IPS DF 19.7 (cell line): ENCODE data around the gene FBXO47.

Source experiments
- DNase-seq: peaks from one replicate; pipeline ENCODE4 v3.0.0-alpha.2; 2013; ENCODE audit warnings: low read depth, low spot score

Gene FBXO47, protein sequence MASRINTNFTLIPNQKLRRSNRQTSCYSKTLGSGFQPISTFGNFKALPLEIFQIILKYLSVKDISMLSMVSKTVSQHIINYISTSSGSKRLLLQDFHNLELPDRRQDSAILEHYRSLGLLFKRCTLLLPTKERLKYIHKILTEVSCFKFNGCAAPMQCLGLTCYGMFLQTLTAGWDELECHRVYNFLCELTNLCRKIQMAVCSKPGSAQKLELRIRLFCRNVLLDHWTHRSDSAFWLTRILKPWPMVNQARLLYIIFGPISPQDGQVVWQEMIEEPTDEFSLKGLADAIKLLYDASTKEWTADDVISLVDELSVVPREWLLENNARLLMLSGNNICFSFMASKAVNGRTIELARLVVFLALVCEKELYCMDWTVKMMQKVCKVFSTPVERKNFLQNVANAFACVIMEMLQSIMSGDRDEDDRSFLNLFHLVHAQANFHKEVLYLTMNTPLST

DNA sequence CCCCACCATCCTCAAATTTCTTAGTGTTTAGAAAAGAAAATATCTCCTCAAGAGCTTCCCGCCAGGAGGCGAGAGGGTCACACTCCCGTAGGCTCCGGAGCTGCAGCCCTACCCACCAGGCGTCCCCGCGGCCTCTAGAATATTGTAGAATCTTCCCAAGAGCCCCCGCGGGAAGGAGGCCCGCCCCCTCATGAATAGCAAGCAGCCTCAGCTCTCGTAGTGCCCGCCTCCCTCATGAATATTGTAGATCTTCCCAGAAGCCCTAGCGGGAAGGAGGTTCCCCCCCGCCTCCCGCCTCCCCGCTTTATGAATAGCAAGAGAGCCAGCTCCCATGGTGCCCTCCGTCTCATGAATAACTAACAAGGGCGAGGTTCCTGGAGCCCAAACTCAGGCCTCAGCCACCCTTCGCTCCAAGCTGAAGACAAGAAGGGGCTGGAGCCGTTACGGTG, at the start of gene FBXO47:
FBXO47 (minus strand) TSS at position 114 of the 449 bp plus-strand sequence. CDS start 4,378 bp downstream, outside the sequence.
- DNase-seq: peak; percentile 94

- DNase-seq: no peak
Measured at GRCh38 chr17:39016193-39017153, 49.3 kb upstream of the FBXO47 start.

- DNase-seq: no peak
Measured at GRCh38 chr17:39015546-39015935, 48.3 kb upstream of the FBXO47 start.

DNA sequence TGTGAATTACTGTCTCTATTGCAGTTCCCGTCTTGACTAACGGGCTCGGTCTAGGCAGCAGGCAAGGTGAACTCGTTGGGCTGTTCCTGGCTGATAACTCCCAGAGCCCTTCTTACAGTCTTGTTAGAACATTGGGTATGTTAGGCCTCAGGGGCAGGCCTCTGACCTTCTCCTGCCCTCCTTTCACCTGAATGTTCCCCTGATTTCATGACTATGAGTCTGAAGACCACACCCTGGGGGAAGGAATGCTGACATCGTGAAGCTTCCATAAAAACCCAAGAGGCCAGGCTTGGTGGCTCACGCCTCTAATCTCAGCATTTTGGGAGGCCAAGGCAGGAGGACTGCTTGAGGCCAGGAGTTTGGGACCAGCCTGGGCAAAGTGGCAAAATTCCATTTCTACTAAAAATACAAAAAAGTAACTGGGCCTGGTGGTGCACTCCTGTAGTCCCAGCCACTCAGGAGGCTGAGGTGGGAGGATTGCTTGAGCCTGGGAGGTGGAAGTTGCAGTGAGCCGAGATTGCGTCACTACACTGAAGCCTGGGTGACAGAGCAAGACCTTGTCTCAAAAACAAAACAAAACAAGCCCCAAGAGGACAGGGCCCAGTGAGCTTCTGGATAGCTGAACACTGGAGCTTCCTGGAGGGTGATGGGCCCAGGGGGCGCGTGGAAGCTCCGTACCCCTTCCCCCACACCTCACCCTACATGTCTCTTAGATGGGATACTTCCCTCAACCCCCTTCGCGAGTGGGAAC, 47.8 kb upstream of the FBXO47 start:
- DNase-seq: no peak

GRCh38 chr17:39014044-39014794, 47.0 kb upstream of the FBXO47 start:
- DNase-seq: no peak

GRCh38 chr17:39012725-39013124, 45.5 kb upstream of the FBXO47 start:
- no peak for DNase-seq

DNA sequence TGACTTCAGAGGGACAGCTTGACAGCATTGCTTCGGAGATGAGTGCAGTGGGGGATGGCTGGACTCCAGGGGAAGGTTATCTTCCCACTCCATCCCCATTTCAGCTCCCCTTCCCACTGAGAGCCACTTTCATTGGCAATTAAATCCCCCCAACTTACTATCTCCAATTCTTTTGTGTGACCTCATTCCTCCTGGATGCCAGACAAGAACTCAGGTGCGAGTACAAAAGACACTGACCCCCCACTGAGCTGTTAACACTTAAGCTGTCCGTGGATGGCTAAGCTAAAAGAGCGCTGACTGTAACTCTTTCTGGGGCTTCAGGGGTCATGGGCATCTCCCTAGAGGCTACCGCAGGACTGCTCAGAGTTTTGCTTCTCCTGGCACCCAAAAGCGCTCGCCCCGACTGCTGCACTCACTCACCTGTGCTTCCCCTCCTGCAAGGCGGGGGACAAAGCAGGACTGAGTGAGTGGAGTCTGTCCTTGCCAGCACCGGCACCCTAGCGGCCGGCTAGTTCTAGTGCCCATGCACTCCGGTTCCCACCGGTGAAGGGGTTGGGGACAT, 44.8 kb upstream of the FBXO47 start:
- DNase-seq: peak; percentile 77

DNA sequence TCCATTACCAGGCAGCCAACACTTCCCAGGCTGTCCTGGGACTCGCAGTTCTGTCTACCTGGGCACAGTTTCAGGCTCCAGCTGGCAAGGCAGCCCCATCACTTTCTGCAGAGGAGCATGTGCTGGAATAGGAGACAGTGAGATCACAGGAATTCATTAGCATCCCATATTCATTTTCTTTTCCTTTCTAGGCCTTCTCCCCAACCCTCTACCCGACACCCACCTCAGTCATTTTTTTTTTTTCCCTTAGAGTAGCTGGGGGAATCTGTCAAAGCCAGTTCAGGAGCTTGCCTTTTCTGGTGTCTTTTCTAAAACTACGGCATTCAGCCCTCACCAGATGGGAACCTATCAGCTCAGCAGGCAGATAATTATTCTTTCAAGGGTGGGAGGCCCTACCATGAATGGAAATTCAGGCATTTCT, 42.4 kb upstream of the FBXO47 start:
- DNase-seq: no peak

DNA sequence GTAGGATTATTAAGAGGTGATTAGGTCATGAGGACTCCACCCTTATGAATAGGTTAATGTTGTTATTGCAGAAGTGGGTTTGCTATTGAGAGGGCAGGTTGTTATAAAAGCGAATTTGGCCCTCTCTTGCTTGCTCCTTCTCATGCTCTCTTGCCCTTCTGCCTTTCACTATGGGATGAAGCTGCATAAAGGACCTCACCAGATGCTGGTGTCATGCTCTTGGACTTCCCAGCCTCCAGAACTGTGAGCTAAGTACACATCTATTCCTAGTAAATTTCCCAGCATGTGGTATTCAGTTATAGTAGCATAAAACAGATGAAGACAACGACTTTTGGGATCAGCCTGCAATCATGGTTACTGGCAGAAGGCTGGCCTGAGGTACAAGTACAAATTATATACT, 41.4 kb upstream of the FBXO47 start:
- no peak for DNase-seq

DNA sequence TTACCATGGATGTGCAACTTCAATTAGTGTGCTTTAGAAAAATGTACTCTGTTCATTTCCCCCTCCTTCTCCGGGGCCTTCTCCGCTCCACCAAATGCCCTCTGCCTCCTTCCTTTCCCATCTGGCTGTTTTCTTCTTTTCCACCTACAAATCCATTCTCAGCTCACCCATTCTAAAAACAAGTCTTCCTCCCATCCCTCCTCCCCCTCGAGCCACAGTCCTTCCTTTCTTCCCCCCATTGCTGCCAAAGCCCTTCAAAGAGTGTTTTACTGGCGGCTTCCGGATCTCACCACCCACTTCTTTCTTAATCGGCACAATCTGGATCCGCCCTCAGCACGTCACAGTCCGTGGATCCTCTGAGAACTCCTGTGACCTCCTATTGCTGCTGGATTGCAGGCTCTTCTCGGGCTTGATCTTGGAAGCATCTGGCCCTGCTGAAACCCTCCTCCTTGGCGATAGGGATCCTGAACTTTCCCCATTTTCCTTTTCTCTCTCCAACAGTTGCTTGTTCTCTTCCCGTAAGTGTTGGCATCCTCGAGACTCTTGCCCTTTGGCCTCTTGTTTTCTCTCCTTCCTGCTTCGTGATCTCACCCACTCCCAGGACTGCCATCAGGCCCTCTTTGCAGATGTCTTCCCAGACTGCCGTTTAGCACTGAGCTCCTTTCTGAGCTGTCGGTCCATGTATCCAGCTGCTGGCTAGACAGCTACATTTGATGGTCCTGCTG, 36.0 kb upstream of the FBXO47 start:
- DNase-seq: no peak

DNA sequence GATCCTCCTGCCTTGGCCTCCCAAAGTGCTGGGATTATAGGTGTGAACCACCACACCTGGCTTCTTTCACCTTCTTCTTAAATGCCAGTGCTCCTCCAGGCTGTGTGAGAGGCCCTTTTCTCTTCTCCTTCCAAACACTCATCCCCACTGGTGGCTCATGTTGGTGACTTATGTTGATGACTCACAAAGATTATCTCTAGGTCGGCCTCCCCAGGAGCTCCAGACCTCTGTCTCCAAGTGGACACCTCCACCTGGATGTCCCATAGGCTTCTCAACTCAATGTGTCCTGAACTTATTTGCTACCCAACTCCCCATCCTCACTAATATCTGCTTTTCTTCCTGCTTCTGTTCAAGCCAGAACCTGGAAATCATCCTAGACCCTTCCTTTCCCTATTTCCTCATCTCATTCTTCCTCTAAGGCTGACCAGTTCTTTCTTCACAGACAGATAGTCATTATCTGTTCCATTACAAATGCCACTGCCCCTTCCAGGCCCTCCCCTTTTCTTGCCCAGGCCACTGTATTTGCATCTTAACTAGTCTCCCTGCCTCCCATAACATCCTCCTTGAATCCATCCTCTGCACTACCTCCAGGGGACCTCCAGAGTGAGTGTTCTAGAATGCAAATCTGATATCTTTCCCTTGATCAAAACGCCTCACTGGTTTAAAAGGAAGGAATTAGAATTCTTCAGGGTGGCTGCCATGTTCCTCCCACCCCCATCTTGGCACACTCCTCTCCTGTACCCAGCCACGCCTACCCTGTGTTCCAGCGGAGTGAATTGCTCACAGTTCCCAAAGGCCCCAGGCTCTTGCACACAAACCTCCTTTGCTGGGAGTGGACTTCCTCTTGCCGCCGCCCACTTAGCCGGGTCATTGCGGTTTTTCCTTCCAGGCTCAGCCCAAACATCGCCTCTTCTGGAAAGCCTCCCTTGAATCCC, 34.8 kb upstream of the FBXO47 start:
- no peak for DNase-seq

DNA sequence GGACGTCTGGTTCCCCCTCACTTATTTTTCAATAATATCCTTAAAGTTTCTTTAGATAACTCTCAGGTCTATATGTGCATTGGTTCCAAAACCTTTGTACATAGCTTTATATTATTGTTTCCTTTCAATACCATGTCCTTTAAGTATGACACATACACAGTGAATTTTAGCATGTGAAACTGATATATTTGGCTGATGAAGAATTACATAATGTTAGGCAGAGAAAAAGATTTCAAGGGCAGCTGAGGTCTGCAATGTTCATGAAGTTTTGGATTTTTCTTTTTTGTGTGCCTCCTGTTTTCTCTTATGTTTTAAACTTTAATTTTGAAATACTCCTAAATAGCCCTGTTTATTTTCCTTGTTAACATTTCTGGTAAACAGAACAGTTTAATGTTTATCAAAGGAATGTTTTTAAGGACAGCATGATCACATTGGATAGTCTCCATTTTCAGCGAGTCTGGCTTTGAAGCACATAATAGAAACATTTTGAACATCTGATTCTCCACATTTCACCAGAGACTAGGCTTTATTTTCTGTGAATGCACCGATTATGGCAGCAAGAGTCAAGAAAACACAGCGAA, 32.9 kb upstream of the FBXO47 start:
- DNase-seq: no peak

DNA sequence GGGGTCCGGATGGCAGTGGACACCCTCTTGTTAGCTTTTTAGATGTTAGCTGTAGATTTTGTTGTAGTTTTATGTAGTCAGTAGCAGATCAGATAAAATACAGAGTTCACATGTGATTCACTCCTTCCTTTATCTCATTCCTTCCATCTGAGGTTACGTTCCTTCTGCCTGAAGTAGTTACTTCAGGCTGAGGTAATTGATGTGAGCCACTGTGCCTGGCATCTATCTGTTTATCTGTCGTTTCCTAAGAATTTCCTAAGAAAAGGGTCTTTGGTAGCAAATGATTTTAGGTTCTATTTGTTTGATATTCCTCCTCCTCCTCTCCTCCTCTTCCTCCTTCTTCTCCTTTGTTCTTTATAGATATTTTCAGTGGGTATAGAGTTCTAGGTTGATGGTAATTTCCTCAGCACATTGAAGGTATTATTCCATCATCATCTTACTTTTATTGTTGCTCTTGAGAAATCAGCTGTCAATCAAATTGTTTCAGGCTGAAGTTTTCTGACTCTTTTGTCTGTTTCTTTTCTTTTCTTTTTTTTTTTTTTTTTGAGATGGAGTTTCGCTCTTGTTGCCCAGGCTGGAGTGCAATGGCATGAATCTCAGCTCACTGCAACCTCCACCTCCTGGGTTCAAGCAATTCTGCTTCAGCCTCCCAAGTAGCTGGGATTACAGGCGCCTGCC, 29.6 kb upstream of the FBXO47 start:
- DNase-seq: no peak

- no peak for DNase-seq
Measured at GRCh38 chr17:38994026-38994425, 26.8 kb upstream of the FBXO47 start.

DNA sequence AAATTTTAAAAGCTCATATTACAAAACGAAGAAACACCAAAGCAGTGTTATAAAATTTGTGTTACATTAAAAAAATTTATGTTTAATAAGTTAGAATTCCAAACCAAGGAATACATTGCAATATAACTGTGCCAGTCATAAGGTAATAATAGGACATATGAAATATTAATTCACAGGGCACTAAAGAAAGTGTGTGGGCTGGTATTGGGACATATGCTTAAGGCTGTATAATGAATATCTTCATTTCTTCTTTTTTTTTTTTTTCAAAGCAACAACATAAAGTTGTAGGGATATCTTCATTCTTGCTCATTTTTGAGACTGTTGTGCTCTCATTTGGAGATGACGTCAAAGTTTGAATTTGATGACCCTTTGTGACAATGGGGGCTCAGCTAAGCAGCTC, 17.5 kb upstream of the FBXO47 start:
- DNase-seq: no peak

GRCh38 chr17:38982858-38983746, 15.9 kb upstream of the FBXO47 start:
- DNase-seq: no peak

- DNase-seq: no peak
Measured at GRCh38 chr17:38981636-38982035, 14.4 kb upstream of the FBXO47 start.
